GM12865 (cell line): ENCODE data around the gene CTPS1.

ENCODE experiments used
- DNase-seq: peaks from one replicate; pipeline ENCODE4 v3.0.0; 2010; ENCODE audit warnings: low read depth
- H3K4me3 ChIP-seq: 2 replicates; pipeline ENCODE4 v1.5.1; 2011; ENCODE audit warnings: mild to moderate bottlenecking, low read depth, low read length, control low read depth
- TF ChIP-seq, protein P1 (sequence below): IDR thresholded peaks from 2 replicates; pipeline ENCODE4 v1.5.1; 2011; ENCODE audit warnings: low read length, control low read depth, low read depth, inconsistent platforms; ENCODE audit not compliant: insufficient read depth; ENCODE audit errors: missing control alignments

Gene CTPS1

DNA sequence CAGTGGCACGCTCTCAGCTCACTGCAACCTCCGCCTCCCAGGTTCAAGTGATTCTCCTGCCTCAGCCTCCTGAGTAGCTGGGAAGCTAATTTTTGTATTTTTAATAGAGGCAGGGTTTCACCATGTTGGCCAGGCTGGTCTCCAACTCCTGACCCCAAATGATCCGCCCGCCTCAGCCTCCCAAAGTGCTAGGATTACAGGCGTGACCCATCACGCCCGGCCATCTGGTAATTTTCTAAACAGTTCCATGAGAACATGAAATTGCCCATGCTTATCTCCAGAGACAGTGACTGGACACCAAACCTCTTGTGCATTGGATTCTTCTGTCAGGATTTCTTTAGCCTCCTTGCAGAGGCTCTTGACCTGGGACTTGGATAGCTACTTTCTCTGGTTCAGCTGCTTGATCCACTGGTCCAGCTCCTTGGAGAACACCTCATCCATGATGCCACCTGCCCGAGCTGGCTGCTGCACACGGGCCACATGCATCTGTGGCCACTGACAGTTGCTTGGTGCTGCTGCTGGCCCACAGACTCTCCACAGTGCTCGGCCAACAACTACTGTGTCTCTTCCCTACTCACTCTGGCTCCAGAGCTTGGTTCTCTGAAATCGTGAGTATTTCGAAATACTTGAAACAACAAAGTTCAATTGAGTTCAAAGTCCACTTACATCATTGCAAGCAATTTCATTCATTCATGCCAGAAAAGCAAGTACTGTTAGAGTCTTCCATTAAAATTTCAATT is 40.0 kb upstream of the CTPS1 start:
- TF ChIP-seq, protein P1, sequence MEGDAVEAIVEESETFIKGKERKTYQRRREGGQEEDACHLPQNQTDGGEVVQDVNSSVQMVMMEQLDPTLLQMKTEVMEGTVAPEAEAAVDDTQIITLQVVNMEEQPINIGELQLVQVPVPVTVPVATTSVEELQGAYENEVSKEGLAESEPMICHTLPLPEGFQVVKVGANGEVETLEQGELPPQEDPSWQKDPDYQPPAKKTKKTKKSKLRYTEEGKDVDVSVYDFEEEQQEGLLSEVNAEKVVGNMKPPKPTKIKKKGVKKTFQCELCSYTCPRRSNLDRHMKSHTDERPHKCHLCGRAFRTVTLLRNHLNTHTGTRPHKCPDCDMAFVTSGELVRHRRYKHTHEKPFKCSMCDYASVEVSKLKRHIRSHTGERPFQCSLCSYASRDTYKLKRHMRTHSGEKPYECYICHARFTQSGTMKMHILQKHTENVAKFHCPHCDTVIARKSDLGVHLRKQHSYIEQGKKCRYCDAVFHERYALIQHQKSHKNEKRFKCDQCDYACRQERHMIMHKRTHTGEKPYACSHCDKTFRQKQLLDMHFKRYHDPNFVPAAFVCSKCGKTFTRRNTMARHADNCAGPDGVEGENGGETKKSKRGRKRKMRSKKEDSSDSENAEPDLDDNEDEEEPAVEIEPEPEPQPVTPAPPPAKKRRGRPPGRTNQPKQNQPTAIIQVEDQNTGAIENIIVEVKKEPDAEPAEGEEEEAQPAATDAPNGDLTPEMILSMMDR = no peak
- no peak for DNase-seq
- no peak overlapping the region for H3K4me3 ChIP-seq

DNA sequence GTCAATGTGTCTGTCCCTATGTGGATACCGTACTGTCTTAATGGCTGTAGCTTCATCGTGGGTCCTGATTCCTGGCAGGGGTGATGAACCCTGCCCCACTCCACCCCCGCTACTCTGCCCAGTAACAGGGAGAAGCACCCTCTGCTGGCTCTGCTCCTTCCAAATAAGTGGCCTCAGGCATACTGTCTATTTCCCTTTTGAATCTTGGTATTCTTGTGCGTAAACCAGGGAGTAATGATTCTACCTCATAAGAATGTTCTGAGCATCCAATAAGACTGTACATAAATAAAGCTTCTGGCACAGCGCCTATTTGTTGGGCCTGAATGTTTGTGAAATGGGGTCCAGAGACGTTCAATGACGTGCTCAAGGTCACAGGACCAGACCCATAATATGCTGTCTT is 35.2 kb upstream of the CTPS1 start:
- TF ChIP-seq, protein P1 = no peak
- H3K4me3 ChIP-seq = no peak overlapping the region
- no peak for DNase-seq

DNA sequence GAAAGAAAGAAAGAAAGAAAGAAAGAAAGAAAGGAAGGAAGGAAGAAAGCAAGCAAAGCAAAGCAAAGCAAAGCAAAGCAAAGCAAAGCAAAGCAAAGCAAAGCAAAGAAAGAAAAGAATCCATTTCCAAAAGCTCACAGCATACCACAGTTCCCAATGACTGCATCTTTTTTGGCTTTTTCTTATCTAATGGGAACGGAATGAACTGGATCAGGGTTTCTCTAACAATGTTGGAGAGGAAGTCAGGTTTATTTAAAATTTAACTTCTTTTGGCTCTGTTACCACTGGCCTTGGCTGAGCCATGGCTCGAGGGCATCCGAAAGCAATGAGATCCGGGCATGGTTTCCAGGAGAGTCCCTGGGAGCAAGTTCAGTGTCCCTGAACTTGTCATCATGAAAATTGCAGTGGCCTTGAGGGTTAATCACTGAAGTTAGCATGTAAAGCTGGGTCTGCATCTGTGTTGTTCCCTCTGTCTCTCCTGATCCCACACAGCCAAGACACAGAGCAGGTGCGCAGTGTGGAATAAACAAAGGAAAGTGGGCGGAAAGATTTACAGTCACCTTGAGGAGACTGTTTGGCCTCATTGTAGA is 34.6 kb upstream of the CTPS1 start:
- DNase-seq = no peak
- TF ChIP-seq, protein P1 = no peak
- H3K4me3 ChIP-seq = no peak overlapping the region

DNA sequence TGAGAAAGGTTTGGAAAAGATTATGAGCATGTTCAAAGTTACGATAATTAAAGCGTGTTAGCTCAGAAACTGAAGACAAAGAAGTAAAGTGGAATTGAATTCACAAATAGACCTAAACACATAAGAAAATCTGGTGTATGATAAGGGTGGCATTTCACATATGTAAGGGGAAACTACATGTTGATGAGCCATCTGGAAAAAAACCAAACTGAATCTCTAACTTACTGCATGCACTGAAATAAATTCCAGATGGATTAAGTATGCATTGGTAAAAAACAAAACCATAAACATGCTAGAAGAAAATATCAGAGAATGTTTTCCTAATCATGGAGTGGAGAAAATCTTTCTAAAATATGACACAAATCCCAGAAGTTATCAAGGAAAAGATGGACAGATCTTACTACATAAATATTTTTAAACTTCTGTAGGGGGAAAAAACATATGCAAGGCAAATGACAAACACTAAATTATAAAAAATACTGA is 34.0 kb upstream of the CTPS1 start:
- DNase-seq = no peak
- TF ChIP-seq, protein P1 = no peak
- H3K4me3 ChIP-seq = no peak overlapping the region

DNA sequence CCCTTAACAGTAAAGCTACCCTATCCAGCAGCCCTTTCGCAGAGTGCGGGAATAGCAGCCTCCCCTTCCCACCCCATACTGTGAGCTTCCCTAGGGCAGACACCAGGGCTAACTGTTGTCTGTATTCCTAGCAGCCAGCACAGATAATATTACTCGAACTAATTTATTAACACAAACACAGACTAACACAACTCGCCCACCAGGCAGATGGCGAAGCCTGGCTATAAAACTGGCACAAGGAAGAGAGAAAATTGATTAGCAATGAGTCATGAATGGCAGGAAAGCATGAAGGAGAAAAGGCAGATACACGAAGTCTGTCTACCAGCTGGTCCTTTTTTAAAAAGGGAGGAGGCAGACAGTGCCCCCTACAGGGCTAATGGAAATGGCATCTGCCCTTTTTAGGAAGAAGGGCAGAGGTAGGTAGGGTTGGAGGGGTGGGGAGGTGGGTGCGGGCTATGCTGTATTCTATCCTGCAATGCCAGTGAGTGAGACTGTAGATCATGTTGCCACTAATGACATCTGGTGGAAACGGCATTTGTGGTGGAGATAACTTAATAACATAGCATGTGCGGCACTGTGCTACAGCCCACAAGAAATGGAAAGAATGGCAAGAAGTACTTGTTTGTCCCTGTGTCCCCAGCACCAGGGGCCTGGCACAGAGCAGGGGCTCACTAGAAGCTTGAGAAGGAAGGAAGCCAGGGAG is 30.6 kb upstream of the CTPS1 start:
- DNase-seq = peak; percentile 52
- no peak overlapping the region for H3K4me3 ChIP-seq
- TF ChIP-seq, protein P1 = peak; percentile 64

DNA sequence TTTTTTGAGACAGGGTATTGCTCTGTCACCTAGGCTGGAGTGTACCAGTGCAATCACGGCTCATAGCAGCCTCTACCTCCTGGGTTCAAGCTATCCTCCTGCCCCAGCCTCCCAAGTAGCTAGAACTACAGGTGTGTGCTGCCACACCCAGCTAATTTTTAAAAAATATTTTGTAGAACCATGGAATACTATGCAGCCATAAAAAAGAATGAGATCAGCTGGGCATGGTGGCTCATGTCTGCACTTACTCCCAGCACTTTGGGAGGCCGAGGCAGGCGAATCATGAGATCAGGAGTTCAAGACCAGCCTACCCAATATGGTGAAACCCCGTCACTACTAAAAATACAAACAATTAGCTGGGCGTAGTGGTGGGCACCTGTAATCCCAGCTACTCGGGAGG is 29.9 kb upstream of the CTPS1 start:
- TF ChIP-seq, protein P1 = no peak
- DNase-seq = no peak
- H3K4me3 ChIP-seq = no peak overlapping the region
